CD14-positive monocyte (primary cell): ENCODE data around the gene CMAS. TPM values are rescaled to one million over a fixed set of nuclear protein-coding genes. Genes with fewer than 3 reads are reported as not detected.
"Not testable (repeated sequence)": the region's sequence is repeated elsewhere in the genome, so short reads cannot be mapped to it uniquely, and the experiment has no call there.

Experiments used
- DNase-seq, 3 donors: peaks; one replicate each; pipeline ENCODE4 v3.0.0-alpha.2; 2011 to 2022
- H2AFZ ChIP-seq: 2 replicates; pipeline ENCODE4 v1.6.0; 2012; ENCODE audit warnings: mild to moderate bottlenecking, low read depth, low read length, inconsistent platforms; ENCODE audit not compliant: insufficient read depth, poor library complexity, severe bottlenecking
- H3K27ac ChIP-seq, 2 donors: 1 replicate in 1 of 2; 2 replicates in 1 of 2; pipeline ENCODE4 v1.5.1; 2012 to 2013; ENCODE audit warnings: low read length in 2 of 2, control low read depth in 1 of 2, inconsistent platforms in 1 of 2, low read depth in 1 of 2, mild to moderate bottlenecking in 1 of 2
- H3K27me3 ChIP-seq, 2 donors: one replicate each; pipeline versions ENCODE4 v1.6.0 to v1.6.1; 2011 to 2013; ENCODE audit warnings: low read length in 2 of 2; ENCODE audit not compliant: control insufficient read depth in 2 of 2, insufficient read depth in 2 of 2
- H3K36me3 ChIP-seq, 2 donors: replicated peaks in 1 of 2; 1 replicate in 1 of 2; 2 replicates in 1 of 2; pipeline versions ENCODE4 v1.5.1 to v1.6.1; 2012 to 2013; ENCODE audit warnings: low read length in 2 of 2, control low read depth in 1 of 2, inconsistent platforms in 1 of 2, mild to moderate bottlenecking in 1 of 2; ENCODE audit not compliant: insufficient read depth in 2 of 2, control insufficient read depth in 1 of 2
- H3K4me1 ChIP-seq, 2 donors: 1 replicate in 1 of 2; 2 replicates in 1 of 2; pipeline versions ENCODE4 v1.5.1 to v1.6.1; 2012 to 2013; ENCODE audit warnings: low read length in 2 of 2, control low read depth in 1 of 2, inconsistent platforms in 1 of 2, mild to moderate bottlenecking in 1 of 2, moderate library complexity in 1 of 2; ENCODE audit not compliant: insufficient read depth in 2 of 2, control insufficient read depth in 1 of 2
- H3K4me2 ChIP-seq: replicated peaks from 2 replicates; pipeline ENCODE3; 2012; ENCODE audit warnings: low read length, moderate library complexity, mild to moderate bottlenecking; ENCODE audit not compliant: poor library complexity, severe bottlenecking; ENCODE audit errors: extremely low read depth
- H3K4me3 ChIP-seq, 3 experiments: fragments of 200-600 bp in 1 of 3; sonication (generic) in 1 of 3; replicated peaks in 1 of 3; 1 replicate in 2 of 3; 2 replicates in 1 of 3; pipeline ENCODE4 v1.5.1; 2011 to 2013; ENCODE audit warnings: low read length in 3 of 3, mild to moderate bottlenecking in 3 of 3, control low read depth in 2 of 3, low read depth in 2 of 3, inconsistent platforms in 1 of 3, moderate library complexity in 1 of 3
- H3K79me2 ChIP-seq: 2 replicates; pipeline ENCODE4 v1.6.0; 2012; ENCODE audit warnings: mild to moderate bottlenecking, control low read depth, inconsistent platforms, low read length, moderate library complexity; ENCODE audit not compliant: insufficient read depth
- H3K9ac ChIP-seq: 2 replicates; pipeline ENCODE4 v1.6.0; 2017; ENCODE audit warnings: low read length, mild to moderate bottlenecking; ENCODE audit not compliant: insufficient read depth, poor library complexity, severe bottlenecking
- H3K9me3 ChIP-seq, 2 donors: replicated peaks in 1 of 2; 1 replicate in 1 of 2; 2 replicates in 1 of 2; pipeline versions ENCODE4 v1.5.1 to v1.6.1; 2012 to 2013; ENCODE audit warnings: low read length in 2 of 2, control low read depth in 1 of 2; ENCODE audit not compliant: control insufficient read depth in 1 of 2, insufficient read depth in 1 of 2
- H4K20me1 ChIP-seq: 2 replicates; pipeline ENCODE4 v1.6.0; 2012; ENCODE audit warnings: mild to moderate bottlenecking, low read length, control low read depth, moderate library complexity; ENCODE audit not compliant: insufficient read depth
- H3K27ac Mint-ChIP-seq, 7 donors: one replicate each; pipeline ENCODE4 v1.8.0; 2020; ENCODE audit warnings: mild to moderate bottlenecking in 7 of 7, mixed read lengths in 7 of 7, moderate library complexity in 6 of 7, inconsistent platforms in 2 of 7
- H3K27me3 Mint-ChIP-seq, 3 donors: one replicate each; pipeline ENCODE4 v1.8.0; 2021 to 2022; ENCODE audit warnings: low read depth in 3 of 3, mild to moderate bottlenecking in 3 of 3, mixed read lengths in 3 of 3, moderate library complexity in 3 of 3, inconsistent platforms in 1 of 3
- H3K36me3 Mint-ChIP-seq, 2 donors: one replicate each; pipeline ENCODE4 v1.8.0; 2020; ENCODE audit warnings: mixed read lengths in 2 of 2, inconsistent platforms in 1 of 2, mild to moderate bottlenecking in 1 of 2
- H3K4me1 Mint-ChIP-seq: one replicate; pipeline ENCODE4 v1.8.0; 2020; ENCODE audit warnings: mild to moderate bottlenecking, mixed read lengths
- H3K4me3 Mint-ChIP-seq, 2 donors: one replicate each; pipeline ENCODE4 v1.8.0; 2020; ENCODE audit warnings: mild to moderate bottlenecking in 2 of 2, mixed read lengths in 2 of 2, moderate library complexity in 1 of 2
- H3K9me3 Mint-ChIP-seq, 7 donors: one replicate each; pipeline ENCODE4 v1.8.0; 2020 to 2022; ENCODE audit warnings: mixed read lengths in 7 of 7, mild to moderate bottlenecking in 6 of 7, moderate library complexity in 6 of 7, inconsistent platforms in 2 of 7
- WGBS: methylation state at CpG from one replicate; pipeline ENCODE4 v1.1.5; 2013; ENCODE audit warnings: missing lambda C conversion rate; ENCODE audit not compliant: insufficient coverage; 5-methylcytosine and 5-hydroxymethylcytosine counted together
- intact Hi-C, 2 donors: fragments of 100-400 bp; cut with micrococcal nuclease; formaldehyde crosslinking; loops; one replicate each; pipeline versions ENCODE4 v1.15.0 to v1.15.1; 2023
- polyA plus RNA-seq, 3 donors: library from polyadenylated mRNA; depleted of rRNA in 1 of 3; unstranded in 2 of 3; stranded (reverse) in 1 of 3; fragments of 300-500 nt in 2 of 3; fragments of >200 nt in 1 of 3; fragmentation: Illumina TruSeq in 2 of 3; gene quantifications; 1 replicate in 2 of 3; 2 replicates in 1 of 3; pipeline ENCODE4 v1.2.3, GENCODE V29; 2012 to 2021
- TF ChIP-seq, protein P1 (sequence below): fragments of 200-600 bp; IDR thresholded peaks from one replicate; pipeline ENCODE4 v1.8.0; 2022; ENCODE audit warnings: antibody characterized with exemption, mild to moderate bottlenecking

Gene CMAS
- polyA plus RNA-seq, 3 donors = 12.6 to 33.1 (median 28.3) TPM

DNA sequence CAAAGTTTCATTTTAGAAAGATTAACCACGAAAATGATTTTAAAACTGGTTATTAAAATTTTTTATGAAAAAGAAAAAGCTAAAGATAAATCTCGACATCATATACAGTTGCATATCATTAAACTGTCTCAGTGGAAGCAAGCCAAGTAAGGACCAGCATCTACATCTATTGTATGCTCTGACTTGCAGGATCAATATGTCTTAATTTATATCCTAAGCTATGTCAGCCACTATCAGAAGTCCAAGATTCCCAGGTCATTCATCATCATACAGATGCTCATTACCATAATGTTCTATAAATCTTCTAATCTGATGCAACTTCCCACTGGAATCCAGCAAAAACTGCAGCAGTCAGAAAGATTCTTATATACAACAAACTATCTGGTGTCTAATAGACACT lies 43.5 kb downstream of the CMAS start:
- Histone ChIP-seq H3K4me3 (no peak overlapping the region), H3K4me2 (no peak overlapping the region), H3K27ac (no peak overlapping the region), H2AFZ (no peak overlapping the region), H3K9me3 (peaks cover 0 to 3% of the 10 kb centered on the region in 2 donors), H3K79me2 (no peaks in the 10 kb centered on the region), H3K9ac (no peak overlapping the region), H4K20me1 (no peaks in the 10 kb centered on the region), H3K36me3 (no peaks in the 10 kb centered on the region), H3K4me1 (no peaks in the 10 kb centered on the region), H3K27me3 (no peaks in the 10 kb centered on the region)
- Mint-ChIP-seq H3K9me3 (peaks cover 0 to 10% (median 6%) of the 10 kb centered on the region in 7 donors), H3K4me3 (no peak overlapping the region), H3K27me3 (no peaks in the 10 kb centered on the region), H3K4me1 (no peaks in the 10 kb centered on the region), H3K27ac (no peak overlapping the region), H3K36me3 (no peaks in the 10 kb centered on the region)
- DNase-seq = no peak
- TF ChIP-seq, protein P1, sequence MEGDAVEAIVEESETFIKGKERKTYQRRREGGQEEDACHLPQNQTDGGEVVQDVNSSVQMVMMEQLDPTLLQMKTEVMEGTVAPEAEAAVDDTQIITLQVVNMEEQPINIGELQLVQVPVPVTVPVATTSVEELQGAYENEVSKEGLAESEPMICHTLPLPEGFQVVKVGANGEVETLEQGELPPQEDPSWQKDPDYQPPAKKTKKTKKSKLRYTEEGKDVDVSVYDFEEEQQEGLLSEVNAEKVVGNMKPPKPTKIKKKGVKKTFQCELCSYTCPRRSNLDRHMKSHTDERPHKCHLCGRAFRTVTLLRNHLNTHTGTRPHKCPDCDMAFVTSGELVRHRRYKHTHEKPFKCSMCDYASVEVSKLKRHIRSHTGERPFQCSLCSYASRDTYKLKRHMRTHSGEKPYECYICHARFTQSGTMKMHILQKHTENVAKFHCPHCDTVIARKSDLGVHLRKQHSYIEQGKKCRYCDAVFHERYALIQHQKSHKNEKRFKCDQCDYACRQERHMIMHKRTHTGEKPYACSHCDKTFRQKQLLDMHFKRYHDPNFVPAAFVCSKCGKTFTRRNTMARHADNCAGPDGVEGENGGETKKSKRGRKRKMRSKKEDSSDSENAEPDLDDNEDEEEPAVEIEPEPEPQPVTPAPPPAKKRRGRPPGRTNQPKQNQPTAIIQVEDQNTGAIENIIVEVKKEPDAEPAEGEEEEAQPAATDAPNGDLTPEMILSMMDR = no peak
- WGBS = no CpG with 5 or more reads among the region's 2 CpGs
- intact Hi-C loops = no loop called here

DNA sequence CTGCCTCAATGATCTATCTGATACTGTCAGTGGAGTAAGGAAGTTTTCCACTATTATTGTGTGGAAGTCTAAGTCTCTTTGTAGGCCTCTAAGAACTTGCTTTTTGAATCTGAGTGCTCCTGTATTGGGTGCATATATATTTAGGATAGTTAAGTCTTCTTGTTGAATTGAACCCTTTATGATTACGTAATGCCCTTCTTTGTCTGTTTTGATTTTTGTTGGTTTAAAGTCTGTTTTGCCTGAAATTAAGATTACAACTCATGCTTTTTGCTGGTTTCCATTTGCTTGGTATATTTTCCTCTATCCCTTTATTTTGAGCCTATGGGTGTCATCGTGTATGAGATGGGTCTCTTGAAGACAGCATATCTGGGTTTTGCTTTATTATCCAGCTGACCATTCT lies 53.0 kb downstream of the CMAS start:
- H3K79me2 ChIP-seq, H3K4me3 Mint-ChIP-seq, H3K4me1 Mint-ChIP-seq, H3K9me3 ChIP-seq, H3K9me3 Mint-ChIP-seq, H3K27me3 Mint-ChIP-seq, DNase-seq, H4K20me1 ChIP-seq, H3K27ac Mint-ChIP-seq, H3K4me2 ChIP-seq, H2AFZ ChIP-seq, H3K36me3 Mint-ChIP-seq, H3K4me3 ChIP-seq, H3K36me3 ChIP-seq, H3K27me3 ChIP-seq, H3K9ac ChIP-seq, H3K27ac ChIP-seq, intact Hi-C loops: not testable (repeated sequence)
- peaks cover 9 to 12% of the 10 kb centered on the region in 2 donors for H3K4me1 ChIP-seq
- WGBS = no CpG with 5 or more reads among the region's 2 CpGs
